GM19240 (cell line): ENCODE results near the gene FOCAD.

Experiments used
- DNase-seq: peaks from one replicate; pipeline ENCODE4 v3.0.0; 2011; ENCODE audit warnings: low spot score; ENCODE audit not compliant: insufficient read length

The FOCAD gene

DNA sequence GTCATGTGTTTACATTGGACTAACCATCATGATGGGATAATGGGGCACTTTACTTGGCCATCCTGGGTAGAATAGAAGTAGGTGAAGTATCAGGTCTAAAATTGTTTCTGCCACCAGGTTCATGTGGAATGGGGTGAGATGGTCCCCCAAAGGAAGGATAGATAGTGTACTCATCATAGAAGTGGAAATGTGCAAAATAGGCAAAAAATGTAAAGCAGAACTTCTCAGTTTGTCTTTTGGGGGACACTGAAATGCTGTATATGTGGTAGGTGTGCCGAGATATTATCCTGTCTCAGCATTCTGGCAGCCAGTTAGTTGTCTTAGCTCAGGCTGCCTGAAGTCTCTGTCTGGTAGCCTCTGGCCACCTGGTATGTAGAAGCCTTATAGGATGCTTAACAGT lies 107.6 kb downstream of the FOCAD start:
- DNase-seq: no peak

DNA sequence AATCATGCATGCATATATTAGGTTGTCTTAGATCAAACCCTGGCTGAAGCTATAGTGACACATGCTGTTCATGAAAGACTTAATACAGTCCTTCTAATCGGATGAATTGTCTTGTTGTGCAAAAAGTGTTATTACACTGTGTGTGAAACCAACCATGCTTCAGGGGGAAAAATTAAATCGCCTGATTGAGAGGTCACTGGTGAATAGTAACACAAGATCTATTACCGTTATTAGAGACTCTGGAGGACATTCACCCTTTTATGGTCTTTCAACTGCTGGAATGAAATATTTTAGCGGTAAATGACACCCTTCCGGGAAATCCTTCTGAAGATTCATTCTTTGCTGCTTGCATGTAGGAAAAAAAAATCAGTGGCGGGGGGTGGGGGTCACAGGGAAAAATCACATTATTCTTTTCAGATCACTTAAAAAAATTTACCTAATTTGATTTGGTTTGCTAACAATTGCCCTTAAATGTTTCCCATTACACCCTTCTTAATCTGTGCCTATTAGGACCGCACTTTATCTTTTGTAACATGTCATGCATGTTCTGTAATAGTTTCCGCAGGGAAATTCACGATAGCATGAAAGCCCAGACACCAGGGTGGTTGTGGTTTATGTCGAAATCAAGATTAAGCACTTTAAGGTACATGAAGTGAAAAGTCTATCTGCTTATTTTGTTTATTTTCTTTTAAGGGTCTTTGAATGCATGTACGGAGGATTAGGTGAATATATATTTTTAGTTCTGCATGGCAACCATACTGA lies 120.6 kb downstream of the FOCAD start:
- DNase-seq: no peak

DNA sequence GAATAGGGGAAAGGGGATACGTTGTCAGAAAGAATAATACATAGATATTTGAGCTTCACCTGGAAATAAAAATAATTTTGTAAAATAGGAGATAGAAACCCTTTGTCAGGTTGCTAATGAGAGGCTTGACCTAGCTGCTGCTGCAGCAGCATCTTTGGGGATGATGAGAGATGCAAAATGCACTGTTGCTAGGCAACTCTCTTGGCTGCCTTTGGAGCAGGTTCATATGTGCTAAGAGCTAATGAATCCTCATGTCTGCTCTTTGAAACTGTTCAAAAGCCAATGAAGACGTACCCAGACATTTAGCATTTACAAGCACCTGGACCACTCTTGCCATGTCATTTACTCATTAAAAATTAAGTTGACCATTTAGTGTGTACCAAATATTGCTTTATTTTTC lies 121.7 kb downstream of the FOCAD start:
- no peak for DNase-seq

DNA sequence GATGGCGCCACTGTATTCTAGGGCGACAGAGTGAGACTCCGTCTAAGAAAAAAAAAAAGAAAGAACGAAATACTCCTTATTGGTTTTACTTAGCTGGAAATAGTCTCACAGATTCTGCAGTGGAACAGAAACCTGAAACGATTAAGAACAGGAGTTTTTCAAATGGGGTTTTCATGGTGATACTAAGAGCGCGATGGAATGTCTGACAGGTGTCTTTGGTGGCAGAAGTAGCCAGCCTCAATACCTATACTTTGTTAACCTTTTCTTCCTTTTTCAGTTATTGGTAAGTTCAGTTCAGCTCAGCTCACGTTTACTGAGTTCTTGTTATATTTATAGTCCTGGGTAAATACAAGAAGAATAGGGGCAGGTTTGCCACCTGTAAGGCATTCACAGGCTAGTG lies 123.9 kb downstream of the FOCAD start:
- DNase-seq: no peak

DNA sequence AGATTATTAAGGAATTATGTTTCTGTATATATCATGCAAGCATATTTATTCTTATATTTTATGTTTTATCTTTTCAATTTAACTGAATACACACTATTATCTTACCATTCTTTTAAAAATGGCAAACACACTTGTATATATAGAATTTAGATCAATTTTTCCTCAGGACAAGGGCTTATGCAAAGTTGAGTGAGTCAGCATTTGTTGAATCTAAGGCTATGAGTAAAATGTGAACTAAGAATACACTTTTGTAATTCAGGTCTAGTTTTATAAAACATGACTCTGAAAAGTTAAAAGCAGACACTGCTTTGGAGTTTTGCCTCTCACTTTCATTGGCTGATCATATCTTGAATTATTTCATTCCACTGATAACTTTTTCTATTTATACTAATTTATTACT lies 127.8 kb downstream of the FOCAD start:
- DNase-seq: no peak

DNA sequence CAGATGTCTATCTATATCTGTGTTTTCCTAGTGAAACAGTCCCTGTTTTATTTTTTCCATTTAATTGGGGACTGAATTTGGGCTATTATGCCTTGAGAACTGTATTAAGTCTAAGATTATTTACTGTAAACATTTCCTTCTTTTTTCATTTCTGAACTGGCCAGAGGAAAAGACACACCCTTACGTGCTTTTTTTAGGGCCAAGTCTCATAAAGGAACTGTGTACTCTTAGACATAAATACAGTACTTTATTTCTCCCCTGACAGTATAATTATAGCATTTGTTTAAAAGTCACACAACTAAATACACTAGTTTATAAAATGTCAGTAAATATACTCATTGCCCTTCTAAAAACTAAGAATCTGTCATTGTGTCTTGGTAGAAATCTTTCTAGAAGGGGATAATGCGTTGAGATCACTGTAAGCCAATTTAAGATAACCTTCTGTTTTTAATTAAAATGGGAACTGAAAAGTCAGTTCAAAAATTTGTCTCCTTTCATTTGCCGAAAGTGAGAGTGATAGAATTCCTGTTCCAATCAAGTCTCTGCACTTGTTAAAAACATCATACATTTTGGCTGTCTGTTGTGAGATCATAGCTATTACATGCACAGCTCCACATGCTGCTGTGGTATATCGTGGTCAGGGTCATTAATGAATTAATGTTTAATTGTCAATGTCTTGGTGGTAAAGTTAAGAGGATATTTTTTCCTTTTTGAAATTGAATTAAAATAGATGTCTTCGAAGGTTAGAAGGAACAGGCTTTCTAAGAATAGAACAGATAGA lies 132.1 kb downstream of the FOCAD start:
- DNase-seq: no peak

DNA sequence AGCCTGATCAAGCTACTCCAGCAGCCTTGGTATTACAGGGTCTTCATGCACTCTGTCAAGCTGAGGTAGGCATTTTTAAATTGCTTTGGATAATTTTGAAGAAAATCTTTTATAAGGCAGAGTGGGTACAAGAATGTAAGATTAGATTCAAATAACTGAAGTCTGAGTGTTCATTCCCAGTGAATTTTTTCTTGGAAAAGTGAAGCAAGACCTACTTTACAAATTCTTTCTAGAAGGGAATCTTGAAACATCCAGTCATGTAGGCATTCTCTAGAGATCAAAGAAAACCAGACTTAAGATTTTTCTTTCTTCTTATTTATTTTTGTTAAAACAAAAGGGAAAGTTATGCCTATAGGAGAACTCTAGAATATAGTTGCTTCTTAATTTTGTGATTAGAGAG lies 139.0 kb downstream of the FOCAD start:
- DNase-seq: no peak

DNA sequence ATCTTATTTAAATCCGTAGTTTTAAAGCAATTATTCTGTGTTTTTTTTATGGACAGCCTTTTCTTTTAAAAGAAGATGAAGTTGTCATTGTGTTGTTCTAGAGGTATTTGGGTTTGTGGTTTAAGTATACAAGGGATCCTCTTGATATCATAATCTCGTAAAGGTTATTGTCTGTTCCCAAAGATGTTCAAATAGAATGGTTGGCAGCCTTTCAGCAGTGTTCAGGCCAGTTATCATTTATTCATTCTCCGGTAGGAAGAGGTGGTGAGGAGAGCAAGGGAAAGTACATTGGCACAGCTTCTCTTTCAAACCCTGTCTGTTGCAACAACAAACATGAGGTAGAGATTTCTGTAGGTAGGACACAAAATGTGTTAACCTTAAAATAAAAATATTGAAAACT lies 147.0 kb downstream of the FOCAD start:
- no peak for DNase-seq

DNA sequence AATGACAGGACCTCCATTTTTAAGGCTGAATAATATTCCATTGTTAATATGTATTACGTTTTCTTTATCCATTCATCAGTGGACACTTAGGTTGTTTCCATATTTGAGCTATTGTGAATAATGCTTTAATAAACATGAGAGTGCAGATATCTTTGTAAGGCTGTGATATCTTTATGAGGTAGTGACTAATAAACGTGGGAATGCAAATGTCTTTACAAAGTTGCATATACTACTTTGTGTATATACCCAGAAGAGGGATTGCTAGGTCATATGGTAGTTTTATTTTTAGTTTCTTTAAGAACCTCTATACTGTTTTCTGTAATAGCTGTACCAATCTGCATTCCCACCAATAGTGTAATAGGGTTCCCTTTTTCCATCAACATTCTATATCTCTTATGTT lies 148.7 kb downstream of the FOCAD start:
- DNase-seq: no peak

DNA sequence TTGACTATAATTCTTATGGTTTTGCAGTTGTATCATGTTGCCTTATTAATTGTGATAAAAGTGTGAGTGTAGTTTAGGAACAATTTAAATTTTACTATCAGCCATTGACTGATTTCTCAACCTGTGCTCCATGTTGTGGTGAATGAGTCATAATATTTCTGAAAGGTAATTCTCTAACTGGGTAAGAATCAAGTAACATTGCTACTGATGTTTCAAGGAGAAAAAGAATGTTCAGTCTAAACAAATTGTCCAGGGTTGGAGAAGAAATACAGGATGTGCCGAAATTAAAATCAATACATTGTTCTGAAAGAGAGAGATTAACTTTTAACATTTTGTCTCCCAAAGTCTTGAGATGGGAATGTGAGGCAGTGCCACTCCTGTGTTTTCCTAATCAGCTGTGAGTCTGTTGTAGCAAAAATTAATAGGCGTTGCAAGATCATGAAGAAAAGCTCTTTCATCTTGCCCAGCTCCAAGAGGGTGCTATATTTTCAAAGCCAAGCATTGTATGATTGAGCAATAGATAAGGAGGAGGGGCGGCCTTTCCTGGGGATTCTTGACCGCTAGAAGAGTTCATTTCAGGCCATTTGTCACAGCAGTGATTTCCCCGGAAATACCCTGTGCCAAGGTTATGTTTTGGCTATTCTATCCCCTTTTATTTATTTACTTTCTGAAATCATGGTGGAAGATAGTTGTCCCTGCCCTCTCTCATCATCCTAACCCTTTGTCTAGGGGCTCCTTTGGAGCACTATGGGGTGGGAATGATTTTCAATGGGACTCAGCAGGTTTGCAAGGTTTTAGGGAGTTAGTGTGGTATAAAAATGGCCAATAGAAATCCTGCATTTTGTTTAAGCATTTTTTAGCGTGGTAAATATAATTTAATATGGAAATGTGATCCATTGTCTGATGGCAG lies 151.6 kb downstream of the FOCAD start:
- no peak for DNase-seq

DNA sequence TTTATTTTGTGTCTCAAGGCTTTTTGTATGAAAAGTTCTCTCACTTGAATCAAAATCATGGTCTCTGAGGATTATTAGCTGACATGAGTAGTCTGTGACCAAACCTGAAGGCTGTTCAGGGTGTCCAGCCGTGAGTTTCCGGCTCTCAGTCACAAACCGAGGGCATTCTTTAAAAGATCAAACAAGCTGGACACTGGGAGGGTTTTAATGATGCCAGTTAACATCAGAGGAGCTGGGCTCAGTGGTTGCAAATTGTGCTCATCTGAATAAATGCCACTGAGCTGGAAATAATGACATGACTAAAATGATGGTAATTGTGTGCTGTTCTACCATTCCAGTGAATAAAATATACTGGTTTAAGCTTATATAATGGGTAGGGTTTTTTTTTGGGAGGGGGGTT lies 153.1 kb downstream of the FOCAD start:
- DNase-seq: no peak

DNA sequence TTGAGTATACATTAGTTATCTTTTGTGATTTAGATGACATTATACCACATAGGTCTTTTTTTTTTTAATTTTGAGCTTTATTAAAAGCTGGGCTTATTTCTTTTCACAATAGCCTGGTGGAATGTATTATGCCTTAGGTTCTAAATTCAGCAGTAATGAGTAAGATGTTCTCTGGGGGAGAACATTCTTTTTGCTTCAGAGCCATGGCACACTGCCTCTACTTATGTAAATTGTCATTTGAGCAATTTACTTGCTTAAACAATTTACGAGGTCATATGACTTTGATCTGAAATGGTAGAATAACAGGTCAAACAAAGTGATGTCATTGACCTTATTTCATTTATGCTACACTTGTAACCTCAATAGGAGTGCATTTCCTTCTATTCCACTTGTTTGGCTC lies 154.2 kb downstream of the FOCAD start:
- no peak for DNase-seq

DNA sequence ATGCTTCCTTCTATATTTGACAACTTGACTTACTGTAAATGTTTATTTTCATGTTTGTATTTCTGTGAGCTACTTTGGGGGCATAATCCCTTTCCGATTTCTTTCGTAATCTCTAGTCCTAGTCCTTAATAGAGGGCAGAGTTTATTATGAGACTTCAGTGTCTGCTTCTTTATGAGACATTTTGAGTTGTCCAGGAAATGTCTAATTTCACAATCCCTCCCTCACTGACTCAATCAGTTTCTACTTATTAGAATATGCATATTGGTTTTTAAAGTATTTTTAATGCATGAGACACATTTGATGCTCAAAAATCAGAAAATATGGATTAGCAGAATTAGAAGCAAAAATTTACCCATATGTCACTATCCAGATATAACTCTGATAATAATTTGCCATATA lies 160.9 kb downstream of the FOCAD start:
- no peak for DNase-seq

DNA sequence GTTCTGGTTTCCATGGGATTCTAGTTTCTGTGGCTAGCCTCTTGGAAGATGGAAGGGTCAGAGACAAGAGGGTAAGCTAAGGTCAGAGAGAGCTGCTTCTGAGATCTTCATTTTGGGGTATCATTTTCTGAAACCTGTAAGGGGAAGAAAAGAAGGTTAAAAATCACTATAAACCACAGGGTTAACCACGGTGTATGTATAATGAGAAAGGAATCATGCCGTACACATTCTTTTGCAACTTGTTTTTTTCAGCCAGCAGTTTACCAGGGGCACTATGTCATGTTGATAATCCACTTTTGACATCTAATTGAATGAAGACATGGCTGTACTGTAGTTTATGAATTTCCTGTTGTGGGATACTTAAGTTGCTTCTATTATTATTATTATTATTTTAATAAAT lies 164.4 kb downstream of the FOCAD start:
- no peak for DNase-seq

DNA sequence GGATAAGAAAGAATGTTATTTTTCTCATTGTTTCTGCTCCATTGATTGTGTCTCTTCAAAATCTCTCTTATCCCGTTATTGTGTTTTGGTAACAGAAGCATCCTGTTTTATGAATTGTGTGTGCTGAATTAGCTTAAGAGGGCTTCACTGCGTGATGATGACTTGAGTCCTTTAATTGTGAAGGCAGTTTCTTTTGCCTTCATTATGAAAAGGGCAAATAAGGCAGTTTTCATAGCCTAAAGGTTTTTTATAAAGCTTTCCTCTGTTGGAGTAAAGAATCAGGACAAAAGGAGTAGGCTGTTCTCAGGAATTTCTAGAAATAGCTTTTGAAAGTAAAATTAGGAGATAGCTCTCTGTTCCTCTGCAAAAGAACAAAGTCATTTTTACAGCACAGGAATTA lies 169.8 kb downstream of the FOCAD start:
- DNase-seq: no peak

DNA sequence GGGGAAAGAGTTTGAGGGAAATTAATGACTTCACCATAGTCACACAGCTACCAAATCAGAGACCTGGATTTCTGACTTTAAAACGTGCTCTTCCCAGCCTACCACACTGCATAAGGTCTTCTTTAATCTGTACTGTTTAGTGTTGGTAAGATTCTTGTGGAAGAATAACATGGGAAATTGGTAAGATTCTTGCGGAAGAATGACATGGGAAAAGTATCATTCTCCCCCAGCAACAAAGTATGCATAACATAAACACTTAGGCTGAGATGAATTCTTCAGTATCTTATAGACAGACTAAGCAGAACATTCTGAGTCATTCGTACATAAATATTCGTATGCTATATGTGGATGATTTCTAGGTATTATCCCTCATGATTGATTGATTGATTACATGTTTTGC lies 170.4 kb downstream of the FOCAD start:
- no peak for DNase-seq

DNA sequence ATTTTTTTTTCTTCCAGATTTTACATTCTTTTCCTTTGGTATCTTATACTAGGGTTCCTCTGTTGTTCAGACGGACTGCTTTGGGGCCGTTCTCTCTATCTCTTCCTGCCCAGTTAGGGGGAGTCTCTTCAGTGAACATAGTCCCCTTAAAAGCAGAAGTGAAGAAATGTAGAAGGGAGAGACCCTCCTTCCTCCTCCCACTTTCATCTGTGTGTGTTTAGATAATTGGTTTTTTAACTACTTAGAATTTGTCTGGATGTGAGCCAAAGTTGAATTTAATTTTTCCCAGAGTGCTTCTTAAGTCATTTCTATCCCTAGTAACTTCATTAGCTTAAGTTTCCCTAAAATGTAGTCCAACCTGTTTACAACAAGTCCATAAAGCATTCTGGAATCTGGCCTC lies 179.9 kb downstream of the FOCAD start:
- DNase-seq: no peak

DNA sequence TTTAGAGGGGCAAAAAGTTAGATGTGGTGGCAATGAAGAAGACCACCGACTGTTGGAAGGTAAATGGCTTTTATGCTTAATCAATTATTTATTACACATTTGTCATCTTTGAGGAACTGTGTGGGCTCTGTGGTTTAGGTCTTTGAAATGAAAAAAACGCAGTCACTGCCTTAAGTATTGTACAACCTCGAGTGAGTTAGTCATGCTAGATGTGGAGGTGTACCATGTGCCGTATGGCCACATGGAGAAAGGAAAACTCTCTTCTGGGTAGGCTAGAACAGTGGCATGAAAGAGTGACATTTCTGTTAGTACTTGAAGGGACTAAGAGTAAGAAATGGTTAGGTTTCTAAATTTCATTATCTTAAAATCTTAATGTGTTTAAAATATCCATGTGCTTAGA lies 181.3 kb downstream of the FOCAD start:
- DNase-seq: no peak

DNA sequence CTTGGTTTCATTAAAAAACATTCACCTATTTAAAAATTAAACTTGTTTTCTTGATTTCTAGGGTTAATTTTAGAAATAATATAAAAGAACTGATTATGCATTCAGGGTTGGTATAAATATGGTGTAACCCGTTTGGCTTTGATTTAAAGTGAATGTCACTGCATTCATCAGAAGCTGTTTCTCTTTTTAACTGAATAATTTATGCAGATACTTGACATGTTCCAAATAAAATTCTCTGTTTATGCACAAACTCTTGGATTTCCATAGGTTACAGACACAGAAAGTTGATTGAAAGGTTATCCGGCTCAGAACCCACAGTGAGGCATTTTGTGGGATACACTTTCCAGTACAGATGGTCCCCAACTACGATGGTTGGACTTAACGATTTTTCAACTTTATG lies 186.1 kb downstream of the FOCAD start:
- no peak for DNase-seq

DNA sequence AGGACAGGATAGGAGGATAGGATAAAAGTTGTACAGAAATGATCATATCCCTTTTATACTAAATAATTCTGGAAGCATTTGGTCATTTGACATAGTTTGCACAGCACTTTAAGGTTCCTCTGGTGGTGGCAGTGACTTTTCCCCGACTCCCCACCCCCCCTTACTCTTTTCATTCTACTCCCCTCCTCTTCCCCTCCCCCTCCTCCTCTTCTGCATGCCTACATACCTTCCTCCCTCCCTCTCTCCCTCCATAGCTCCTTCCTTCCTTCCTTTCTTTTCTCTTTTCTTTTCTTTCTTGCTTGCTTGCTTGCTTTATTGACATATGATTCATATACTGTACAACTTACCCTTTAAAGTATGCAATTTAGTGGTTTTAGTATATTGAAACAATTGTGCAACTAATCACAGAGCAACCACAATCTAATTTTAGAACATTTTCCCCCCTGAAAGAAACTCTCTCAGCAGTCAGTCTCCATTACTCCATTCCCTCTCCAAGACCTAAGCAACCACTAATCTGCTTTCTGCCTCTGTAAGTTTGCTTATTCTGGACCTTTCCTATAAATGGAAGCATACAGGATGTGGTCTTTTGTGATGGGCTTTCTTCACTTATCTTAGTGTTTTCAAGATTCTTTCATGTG lies 188.4 kb downstream of the FOCAD start:
- no peak for DNase-seq

DNA sequence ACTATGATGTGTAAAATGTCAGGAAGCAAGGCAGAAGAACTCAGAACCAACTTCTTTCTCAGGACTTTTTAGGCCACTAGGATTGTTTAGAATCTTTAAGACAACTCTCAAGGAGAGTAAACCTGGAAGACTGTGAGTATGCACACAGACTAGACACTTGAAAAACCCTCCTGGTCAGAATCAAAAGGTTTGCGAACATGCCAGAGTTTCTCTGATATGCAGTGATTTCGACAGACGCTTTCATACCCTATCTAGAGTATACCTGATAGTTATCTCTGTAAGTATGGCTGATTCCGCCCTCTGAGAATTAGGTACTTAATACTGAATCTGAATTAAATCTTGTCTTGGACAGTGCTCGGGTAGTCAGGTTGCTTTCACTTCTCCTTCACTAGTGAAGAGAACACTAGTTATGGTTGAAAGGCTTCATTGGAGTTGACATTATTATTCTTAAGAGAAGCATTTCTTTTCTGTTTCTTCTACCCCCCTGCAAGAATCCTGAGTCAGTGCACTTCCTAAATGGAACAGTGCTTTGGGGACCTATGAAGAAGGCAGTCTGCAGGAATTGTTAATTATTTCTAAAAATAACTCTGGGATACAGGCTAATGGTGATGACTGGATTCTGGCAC lies 189.3 kb downstream of the FOCAD start:
- DNase-seq: no peak
